NCI-H1930 (cell line): ENCODE data around the gene MRPL36.
A peak's percentile ranks its signal among the peaks of the same experiment; 100 is the strongest.
"Not testable (repeated sequence)": the region's sequence is repeated elsewhere in the genome, so short reads cannot be mapped to it uniquely, and the experiment has no call there.

Experiments used
- DNase-seq, 2 experiments: peaks; one replicate each; lab custom pipeline; 2025; lab: John Stamatoyannopoulos, UW

MRPL36 gene

DNA sequence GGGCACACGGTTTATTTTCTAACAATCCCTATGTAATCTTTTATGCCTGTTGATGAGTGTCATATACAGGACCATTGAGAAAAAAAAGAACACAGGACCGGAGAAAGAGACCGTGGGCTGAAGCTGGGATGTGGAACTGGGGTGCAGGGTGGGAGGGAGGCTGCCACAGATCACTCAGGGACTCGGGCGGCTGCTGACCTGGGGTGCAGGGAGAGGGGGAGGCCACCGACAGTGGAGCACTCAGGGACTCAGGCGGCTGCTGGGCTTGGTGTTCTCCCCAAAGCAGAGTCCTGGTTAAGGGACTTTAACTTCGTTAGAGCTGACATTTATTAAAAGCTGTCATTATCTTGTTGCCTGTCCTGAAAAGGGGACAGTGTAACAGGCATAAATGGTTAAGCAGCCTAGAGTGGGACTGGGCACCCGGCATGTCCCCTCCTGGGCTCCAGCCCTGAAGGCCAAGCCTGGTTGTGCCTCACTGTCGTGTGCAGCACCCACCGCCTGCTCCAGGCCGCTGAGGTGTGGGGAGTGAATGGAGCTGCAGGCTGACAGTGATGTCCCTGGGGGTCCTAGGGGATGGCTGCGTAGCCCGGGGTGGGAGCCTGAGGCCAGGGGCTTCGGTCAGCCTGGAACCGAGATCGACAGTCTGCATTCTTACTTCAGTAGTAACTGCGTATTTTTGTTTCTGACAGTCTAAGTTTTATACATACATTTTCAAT, 15.6 kb upstream of the MRPL36 start:
- DNase-seq = no peak

DNA sequence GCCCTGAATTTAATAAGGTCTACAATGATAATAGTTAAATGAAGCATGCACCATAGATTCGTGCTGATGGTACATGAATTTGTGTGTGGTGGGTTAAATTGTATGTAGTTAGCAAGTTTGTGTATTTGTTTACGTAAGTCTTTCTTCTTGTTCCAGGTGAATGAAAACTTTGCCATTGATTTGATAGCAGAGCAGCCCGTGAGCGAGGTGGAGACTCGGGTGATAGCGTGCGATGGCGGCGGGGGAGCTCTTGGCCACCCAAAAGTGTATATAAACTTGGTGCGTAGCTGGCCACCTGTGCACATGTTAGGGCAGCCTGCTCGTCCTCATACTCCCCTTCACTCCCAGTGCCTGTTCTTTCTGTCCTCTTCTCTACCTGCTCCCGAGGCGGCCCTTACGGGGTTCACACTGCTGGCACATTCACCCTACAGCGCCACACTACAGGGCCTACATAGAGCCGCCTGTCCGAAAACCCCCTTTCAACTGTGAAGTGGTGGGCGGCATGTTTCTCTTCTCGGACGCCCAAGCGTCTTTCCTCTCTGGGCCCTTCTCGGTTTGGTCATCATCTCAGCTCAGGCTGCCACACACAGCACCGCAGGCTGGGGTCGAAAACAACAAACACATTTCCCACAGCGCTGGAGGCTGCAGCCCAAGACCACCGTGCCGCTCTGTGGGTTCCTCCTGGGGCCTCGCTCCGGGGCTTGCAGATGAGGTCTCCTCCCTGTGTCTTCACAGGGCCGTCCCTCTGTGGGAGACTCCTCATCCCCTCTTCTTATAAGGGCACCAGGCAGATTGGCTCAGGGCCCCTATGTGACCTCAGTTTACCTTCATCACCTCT, 14.8 kb upstream of the MRPL36 start:
- DNase-seq = no peak

DNA sequence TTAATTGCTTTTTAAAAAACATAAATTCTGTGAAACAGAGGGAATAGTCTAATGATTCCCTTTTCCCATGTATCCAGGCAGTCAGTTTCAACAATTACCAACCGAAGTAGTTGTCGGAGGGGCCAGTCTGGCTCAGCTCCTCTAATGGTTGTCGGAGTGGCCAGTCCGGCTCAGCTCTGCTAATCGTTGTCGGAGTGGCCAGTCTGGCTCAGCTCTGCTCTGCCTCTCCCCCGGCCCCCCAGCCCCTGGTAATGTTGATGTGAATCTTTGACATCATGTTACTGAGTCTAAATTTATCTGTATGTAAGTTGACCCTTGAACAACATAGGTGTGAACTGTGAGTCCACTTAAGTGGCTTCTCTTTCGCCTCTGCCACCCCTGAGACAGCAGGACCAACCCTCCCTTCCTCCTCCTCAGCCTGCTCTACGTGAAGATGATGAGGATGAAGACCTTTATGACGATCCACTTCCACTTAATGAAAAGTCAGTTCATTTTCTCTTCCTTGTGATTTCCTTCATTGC, 11.0 kb upstream of the MRPL36 start:
- no peak for DNase-seq

DNA sequence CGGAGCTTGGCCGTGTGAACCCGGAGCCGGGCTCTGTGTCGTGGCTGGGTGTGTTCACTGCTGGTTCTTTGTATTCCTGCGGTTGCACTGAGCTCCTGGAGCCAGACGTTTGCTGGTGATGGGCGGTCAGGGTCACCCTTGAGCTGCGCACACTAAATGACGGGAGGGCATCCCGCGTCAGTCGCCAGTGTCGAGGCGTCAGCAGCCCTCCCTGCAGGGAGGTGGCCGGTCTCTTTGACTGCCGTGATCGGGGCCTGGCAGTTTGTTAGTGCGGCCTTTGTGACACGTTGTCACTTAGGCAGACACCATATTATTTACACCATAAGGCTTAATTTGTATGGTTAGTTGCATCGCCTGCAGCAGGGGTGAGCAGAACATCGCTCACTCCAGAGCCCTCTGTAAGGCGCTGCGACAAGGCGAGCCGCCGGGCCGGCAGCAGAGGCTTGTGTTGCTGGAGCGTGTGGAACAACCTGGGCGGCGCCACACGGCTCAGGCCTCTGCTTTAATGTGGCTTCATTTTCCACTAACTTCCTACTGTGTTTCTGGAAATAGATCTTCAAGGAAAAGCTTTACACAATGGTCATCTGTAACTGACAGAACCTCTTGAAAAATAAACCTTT, 9.9 kb upstream of the MRPL36 start:
- no peak for DNase-seq

DNA sequence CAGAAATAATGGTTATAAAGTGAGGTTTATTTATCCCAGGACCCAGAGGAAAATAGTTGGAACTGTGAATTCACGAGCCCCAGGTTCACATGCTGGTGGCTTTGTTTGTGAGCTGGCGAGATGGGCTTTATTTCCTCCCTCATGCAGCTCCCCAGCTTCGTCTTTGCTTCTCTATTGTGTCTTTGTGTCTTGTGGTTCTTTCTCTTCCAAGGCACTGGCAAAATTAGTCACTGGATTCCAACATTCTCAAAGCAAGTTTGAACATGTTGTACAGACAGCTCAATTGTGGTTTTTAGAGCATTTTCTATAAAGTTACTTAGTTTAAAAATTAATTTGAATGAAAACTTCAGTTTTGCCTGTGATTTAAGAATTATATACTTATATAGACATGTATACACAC, 8.8 kb upstream of the MRPL36 start:
- no peak for DNase-seq

DNA sequence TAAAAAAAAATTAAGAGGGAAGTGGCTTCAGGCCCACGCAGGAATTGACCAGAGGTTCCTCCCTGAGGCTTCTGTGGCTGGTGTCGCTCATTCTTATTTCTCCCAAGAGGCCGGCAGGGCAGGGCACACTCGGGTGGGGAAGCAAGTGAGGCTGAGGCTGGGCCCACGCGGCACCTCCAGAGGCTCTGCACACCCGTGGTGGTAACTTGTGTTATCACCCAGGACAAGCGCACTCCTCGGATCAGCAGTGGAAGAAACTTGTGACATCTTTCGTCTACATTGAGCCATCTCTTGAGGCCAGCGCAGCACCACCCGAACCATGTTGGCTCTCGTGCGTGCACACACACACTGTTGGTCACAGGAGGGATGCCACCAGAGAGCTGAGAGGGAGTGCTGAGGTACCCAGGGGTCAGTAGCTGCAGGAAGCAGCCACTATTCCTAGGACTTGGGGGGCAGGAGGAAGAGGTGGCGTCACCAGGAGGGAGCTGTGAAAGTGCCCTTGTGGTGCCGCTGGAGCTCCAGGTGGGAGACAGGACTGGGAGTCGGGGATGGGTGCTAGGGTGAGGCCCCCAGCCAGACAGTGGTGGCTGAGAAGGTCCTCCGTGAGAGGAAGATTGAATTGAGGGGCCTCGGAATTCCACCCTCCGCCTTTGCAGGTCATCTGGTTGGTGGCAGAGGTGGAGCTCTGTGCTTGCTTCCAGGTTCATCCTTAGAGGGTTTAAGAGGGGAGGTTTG, 8.0 kb upstream of the MRPL36 start:
- no peak for DNase-seq

DNA sequence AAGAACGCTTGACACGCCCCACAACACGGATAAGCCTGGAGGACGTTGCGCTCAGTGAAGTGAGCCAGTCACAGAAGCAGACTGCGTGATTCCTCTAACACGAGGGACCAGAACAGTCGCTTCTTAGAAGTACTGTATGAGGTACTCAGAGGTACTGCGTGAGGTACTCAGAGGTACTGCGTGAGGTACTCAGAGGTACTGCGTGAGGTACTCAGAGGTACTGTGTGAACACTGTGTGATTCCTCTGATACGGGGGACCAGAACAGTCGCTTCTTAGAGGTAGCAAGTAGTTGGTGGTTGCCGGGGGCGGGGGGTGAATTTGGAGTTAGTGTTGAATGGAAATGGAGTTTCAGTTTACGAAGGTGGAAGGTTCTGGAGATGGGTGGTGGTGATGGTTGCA, 7.3 kb upstream of the MRPL36 start:
- no peak for DNase-seq

DNA sequence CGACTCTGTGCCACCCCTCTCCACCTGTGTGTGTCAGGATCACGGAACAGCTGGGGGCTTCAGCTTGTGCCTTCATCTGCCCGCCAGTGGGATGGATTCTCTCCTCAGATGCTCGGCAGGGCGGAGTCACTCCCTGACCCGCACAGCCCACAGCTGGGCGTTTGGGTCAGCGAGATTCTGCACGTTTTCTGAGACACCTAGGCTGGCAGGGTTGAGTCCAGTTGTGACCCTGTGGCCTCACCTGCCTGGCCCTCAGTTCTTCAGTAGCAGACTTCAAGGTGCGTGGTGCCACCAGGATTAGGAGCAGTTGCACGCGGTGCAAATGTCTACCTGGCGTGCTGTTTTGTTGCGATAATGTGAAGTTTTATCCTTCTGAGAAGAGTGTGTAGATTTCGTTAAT, 6.6 kb upstream of the MRPL36 start:
- DNase-seq = no peak

DNA sequence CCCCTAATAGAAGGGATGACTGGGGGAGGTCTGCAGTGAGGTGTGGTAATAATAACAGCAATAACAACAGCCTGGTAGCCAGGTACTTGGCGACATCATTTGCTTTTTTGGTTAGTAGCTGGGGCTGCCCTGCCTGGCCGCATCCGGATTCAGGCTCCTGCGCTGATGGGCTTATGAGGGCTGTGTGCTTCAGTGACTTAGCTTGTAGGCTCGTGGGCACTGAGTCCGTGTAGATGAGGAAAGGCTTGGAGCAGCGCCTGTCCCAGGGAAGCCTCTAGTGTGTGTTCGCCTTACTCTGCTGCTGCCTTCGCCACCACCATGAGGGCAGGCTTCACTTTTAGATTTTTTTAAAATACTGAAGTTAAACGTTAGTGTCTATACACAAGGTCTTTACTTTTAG, 6.1 kb upstream of the MRPL36 start:
- DNase-seq = no peak

DNA sequence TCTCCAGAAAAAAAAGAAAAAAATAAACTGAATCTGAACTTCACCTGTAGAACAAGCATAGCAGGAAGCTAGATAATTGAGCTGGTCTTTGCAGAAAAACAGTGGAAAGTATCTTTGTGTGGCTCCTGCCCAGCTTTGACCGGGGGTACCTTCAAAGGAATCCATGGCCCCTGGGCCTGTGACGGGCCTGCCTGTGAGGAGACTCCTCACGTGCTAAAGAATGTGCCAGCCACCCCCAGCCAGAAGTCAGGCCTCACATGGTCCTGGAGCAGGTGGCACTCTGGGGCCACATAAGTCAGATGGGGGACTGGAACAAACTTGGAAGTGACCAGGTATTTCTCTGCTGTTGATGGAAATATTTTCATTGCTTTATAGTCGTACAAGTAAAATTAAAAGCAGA, 5.7 kb upstream of the MRPL36 start:
- no peak for DNase-seq

DNA sequence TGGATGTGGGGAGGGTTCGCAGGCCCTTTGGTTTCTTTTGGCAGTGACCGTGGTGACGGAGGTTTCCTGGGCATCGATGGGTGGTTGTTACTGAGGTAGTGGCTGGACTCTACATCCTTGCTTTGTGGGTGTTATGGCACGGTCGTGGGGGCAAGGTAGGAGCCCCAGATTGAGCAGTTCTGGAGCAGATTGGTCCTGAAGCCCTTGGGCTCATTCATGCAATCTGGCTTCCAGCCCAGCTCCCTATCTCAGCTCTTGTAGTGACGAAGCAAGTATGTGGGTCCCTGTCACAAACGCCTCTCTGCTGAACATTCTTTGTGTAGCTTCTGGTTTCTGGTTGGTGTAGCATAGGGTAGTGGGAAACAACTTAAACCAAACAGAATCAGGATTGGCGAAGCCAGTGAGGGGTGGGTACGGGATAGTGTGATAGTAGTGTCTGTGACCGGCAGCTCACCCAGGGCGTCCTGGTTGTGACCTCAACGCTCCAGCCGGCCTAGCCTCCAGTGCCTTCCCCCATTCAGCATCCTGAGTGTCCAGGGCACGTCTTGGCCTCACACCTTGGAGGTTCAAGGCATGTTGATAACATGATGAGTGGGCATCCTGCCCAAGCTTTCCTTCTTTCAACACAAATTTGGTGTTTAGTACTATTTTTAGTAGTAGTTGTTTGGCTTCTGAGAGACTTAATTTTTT, 4.5 kb upstream of the MRPL36 start:
- no peak for DNase-seq

DNA sequence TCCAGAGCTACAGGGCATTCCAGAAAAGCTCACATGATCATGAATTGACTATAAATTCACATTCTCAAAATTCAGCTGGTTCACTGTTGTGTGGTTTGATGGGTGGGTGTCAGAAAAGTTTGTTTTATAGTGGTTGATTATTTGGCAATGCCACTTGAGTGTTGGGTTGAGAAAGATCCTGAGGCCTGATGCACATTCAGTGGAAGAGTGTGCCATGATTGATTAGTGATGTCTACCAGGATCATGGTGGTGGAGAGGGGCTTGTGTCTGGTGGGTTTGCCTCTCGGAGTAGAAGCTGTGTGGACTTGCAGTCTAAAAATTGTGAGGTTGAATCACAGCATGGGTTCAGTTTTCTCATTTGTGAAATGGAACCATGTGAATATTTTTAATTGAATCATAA, 3.6 kb upstream of the MRPL36 start:
- DNase-seq = no peak

DNA sequence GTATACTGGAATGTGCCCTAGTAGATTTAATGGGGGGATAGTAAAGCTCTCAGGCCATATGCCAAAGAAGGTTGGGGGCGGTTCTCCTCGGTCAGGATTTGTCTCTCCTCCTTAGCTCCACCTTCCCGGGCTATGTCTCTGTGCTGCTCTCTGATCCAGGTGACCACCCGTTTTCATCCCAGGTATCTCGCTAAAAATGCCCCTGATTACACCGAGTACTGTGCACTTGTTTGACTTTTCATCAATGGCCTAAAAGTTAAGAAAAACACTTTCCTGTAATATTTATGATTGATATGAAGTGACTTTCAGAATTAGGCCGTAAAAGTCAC, 2.3 kb upstream of the MRPL36 start:
- DNase-seq = peak in 1 of 2 experiments; percentile 25

DNA sequence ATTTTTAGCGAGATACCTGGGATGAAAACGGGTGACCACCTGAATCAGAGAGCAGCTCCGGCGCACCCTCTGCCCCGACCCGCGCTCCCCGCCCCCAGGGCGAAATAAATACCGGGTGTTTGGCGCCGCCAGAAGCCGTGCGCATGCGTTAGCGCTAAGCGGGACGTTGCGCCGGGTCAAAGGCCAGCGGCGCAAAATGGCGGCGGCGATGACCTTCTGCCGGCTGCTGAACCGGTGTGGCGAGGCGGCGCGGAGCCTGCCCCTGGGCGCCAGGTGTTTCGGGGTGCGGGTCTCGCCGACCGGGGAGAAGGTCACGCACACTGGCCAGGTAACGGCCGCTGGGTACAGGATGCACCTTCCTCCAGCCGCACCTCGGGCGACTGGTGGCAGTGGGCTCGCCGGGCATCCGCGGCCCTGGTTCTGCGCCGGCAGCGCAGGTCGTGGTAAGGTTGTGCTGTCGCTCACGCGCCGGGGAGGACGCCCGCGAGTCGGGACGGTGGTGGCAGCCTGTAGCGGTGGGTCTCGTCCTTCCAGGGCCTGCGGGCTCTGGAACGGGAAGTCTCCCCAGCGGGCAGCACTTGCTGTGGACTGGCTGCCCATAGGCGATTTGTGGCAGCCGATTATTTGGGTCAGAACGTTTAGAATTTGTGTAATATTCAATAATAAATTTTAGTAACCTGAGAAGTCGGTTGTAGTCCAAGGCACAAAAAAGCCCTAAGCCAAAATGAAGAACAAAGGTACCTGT, 1.8 kb upstream of the MRPL36 start, which contains the start of gene NDUFS6:
Gene NDUFS6, plus strand, starts transcription at position 186 of the 745 bp plus-strand sequence. Its CDS starts 11 bp downstream, at position 197.
- peak; percentile 72 to 91 for DNase-seq

DNA sequence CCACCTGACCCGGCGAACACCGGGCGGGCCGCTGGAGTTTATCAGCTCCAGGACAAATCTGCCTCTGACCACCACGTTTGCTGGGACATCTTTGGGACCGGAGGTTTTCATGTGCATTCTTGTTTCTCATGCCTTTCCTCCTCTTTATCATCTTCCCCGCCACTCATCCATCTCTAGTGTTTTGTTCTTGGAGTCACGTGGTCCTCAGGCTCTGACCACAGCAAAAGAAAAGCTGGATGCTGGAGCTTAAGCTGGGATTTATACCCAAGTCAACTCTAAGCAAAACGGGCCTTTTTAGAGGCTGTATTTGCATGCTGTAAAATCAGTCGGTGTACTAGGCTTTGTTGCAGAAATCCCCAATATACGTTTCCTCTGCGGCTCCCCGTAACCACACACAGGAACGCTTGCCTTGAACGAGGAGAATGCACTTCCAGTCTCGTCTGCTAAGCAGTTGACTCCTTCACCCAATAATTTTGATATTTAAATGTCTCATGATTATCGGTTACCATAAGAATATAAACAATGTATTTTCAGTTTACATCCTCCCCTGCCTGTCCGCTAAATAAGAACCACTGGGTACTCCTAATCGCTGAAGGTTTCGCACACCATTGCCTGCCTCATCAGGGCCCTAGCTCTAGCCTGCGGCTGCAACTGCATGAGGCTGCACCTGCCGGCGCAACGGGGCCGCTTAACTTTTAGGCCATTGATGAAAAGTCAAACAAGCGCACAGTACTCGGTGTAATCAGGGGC, 1.0 kb upstream of the MRPL36 start:
- DNase-seq = peak; percentile 54 to 86

DNA sequence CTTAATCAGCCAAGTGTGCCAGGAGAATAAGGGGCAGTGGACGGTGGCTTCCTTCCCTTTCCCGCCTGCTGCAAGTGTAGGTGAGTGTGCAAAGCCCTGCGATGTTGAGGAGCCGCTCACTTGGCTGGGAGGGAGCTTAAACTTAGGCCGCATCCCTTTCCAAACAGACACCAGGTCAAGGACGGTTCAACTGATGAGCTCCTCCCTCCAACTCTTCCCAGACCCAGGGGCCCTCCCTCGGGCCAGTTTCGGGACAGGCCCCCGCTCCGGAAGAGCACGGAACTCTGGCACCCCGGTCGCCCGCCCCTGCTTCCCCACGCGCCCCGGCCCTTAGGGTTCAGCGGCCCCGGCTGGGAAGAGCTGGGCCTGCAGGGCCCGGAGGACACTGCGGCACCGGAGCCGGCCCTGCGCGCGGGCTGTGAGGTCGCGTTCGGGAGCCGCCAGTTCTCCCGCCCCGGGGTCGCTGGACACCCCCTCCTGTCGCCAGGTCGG, 481 bp downstream of the MRPL36 start:
- DNase-seq = no peak

DNA sequence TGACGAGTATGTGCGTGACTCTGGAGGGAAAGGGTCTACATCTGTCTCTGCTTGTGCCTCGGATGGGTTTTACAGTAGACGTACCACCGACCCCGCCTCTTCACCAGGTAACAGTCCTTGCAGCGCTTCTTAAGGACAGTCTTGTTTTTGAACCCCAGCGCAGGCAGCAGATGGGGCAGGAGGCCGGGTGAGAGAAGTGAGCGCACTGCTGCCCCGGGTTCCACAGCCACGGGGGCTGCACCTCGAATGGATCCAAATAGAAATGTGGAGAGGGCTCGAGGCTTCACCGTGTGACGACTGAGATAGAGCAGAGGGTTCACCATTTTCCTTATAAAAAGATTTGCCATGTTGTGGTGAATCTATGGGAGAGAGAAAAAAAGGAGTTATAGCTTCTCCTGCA, 1.0 kb downstream of the MRPL36 start:
- DNase-seq = not testable (repeated sequence)

DNA sequence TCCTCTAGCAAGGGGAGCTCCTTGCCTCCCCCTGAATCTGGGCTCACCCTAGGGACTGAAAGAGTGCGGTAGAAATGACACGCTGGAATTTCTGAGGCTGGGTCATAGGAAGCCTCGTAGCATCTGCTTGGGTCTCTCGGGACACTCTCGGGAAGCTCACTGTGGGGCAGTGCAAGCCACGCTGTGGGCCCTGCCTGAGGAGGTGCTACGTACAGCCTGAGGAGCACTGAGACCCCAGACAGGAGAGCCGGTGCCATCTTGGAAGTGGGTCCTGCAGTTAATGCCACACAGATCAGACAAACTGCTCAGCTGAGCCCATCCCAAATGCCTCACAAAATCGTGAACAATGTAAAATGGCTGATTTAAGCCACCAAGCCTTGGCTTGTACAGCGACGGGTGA, 1.8 kb downstream of the MRPL36 start:
- DNase-seq = no peak

DNA sequence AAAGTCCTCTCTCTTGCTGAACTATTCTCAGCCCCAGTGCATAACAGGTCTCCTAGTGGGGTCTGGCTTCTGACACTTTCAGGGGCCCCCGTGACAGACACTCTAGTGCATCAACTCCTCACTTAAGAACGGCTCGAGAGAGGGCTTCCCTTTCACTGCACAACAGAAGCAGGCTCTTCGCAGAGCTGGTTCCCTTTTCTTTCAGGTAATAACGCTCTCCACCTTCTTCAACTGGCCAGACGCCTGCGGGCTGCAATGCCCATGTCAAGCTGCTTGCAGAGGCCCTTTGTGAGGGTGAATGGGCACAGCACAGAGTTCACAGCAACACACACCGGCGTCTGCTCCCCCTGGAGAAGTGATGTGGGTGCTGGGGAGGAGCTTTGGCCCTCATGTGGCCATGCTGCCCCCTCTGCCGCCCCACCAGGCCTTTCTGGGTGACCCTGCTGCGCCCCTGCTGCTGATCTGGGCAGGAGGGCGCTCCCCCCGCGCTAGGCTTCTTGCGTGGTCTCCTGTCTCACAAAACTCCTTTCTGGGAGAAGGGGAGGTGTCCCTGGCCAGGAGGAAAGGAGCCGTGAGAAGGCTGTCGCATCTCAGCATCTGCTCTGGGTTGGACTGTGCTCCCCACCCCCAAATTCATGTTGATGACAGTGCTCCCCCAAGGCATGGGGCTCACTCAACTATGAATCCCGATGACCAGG, 2.4 kb downstream of the MRPL36 start:
- DNase-seq = no peak
